H9 (cell line): Measurements from ENCODE around the gene RNLS. TPM values are rescaled to one million over a fixed set of nuclear protein-coding genes. Genes with fewer than 3 reads are reported as not detected.

Source experiments
- DNase-seq: peaks from one replicate; pipeline ENCODE4 v3.0.0-alpha.2; 2017
- H2AFZ ChIP-seq: one replicate; pipeline ENCODE4 v1.6.1; 2013; ENCODE audit warnings: mild to moderate bottlenecking, low read length, control low read depth, moderate library complexity
- H2AK5ac ChIP-seq: 2 replicates; pipeline ENCODE4 v1.6.1; 2013; ENCODE audit warnings: low read length, control low read depth, mixed read lengths; ENCODE audit not compliant: insufficient read length
- H2BK120ac ChIP-seq: one replicate; pipeline ENCODE4 v1.6.1; 2013; ENCODE audit warnings: low read depth, mild to moderate bottlenecking, low read length, control low read depth, inconsistent platforms; ENCODE audit not compliant: poor library complexity, severe bottlenecking
- H2BK12ac ChIP-seq: 2 replicates; pipeline ENCODE4 v1.6.1; 2013; ENCODE audit warnings: low read length, control low read depth, mixed read lengths, low read depth; ENCODE audit not compliant: insufficient read length
- H2BK15ac ChIP-seq: 2 replicates; pipeline ENCODE4 v1.6.1; 2013; ENCODE audit warnings: low read depth, low read length, control low read depth
- H2BK20ac ChIP-seq: one replicate; pipeline ENCODE4 v1.6.1; 2013; ENCODE audit warnings: low read depth, mild to moderate bottlenecking, low read length, control low read depth, inconsistent platforms; ENCODE audit not compliant: poor library complexity, severe bottlenecking
- H2BK5ac ChIP-seq: 2 replicates; pipeline ENCODE4 v1.6.1; 2013; ENCODE audit warnings: low read length, control low read depth, mixed read lengths; ENCODE audit not compliant: insufficient read length
- H3K14ac ChIP-seq: 2 replicates; pipeline ENCODE4 v1.6.1; 2013; ENCODE audit warnings: low read length, control low read depth; ENCODE audit not compliant: insufficient read depth
- H3K18ac ChIP-seq: 2 replicates; pipeline ENCODE4 v1.6.1; 2013; ENCODE audit warnings: low read depth, mild to moderate bottlenecking, mixed read lengths, low read length, control low read depth; ENCODE audit not compliant: insufficient read length
- H3K23ac ChIP-seq: 2 replicates; pipeline ENCODE4 v1.6.1; 2013; ENCODE audit warnings: low read length, control low read depth, mixed read lengths, low read depth; ENCODE audit not compliant: insufficient read length
- H3K23me2 ChIP-seq: 2 replicates; pipeline ENCODE4 v1.6.1; 2013; ENCODE audit warnings: low read depth, mild to moderate bottlenecking, mixed read lengths, low read length, control low read depth; ENCODE audit not compliant: insufficient read length, poor library complexity, severe bottlenecking
- H3K27ac ChIP-seq: 2 replicates; pipeline ENCODE4 v1.5.1; 2013; ENCODE audit warnings: low read length, control low read depth, mixed read lengths, low read depth; ENCODE audit not compliant: insufficient read length
- H3K27me3 ChIP-seq: 2 replicates; pipeline ENCODE4 v1.6.1; 2013; ENCODE audit warnings: low read length, control low read depth, inconsistent platforms; ENCODE audit not compliant: insufficient read depth
- H3K4ac ChIP-seq: 2 replicates; pipeline ENCODE4 v1.6.1; 2013; ENCODE audit warnings: low read depth, mild to moderate bottlenecking, control low read depth, inconsistent platforms, low read length, moderate library complexity
- H3K4me1 ChIP-seq: 2 replicates; pipeline ENCODE4 v1.6.1; 2013; ENCODE audit warnings: low read length, control low read depth, inconsistent platforms; ENCODE audit not compliant: insufficient read depth
- H3K4me2 ChIP-seq: 2 replicates; pipeline ENCODE4 v1.6.1; 2013; ENCODE audit warnings: low read length, control low read depth, mixed read lengths; ENCODE audit not compliant: insufficient read length, insufficient read depth
- H3K56ac ChIP-seq: 2 replicates; pipeline ENCODE4 v1.6.1; 2013; ENCODE audit warnings: low read depth, mild to moderate bottlenecking, mixed read lengths, low read length, control low read depth; ENCODE audit not compliant: insufficient read length
- H3K79me1 ChIP-seq: 2 replicates; pipeline ENCODE4 v1.6.1; 2013; ENCODE audit warnings: low read depth, mild to moderate bottlenecking, moderate library complexity, low read length, control low read depth, inconsistent platforms; ENCODE audit not compliant: insufficient read depth, poor library complexity, severe bottlenecking
- H3K79me2 ChIP-seq: 2 replicates; pipeline ENCODE4 v1.6.1; 2013; ENCODE audit warnings: low read length, control low read depth, inconsistent platforms; ENCODE audit not compliant: insufficient read depth
- H3K9ac ChIP-seq: 2 replicates; pipeline ENCODE4 v1.6.1; 2013; ENCODE audit warnings: low read length, control low read depth, mixed read lengths; ENCODE audit not compliant: insufficient read length; ENCODE audit errors: extremely low read depth
- H3K9me3 ChIP-seq: one replicate; pipeline ENCODE4 v1.6.1; 2013; ENCODE audit warnings: low read depth, low read length, inconsistent platforms; ENCODE audit not compliant: control insufficient read depth
- H3T11ph ChIP-seq: one replicate; pipeline ENCODE4 v1.6.1; 2013; ENCODE audit warnings: mild to moderate bottlenecking, low read length, control low read depth, inconsistent platforms
- H4K20me1 ChIP-seq: one replicate; pipeline ENCODE4 v1.6.1; 2013; ENCODE audit not compliant: control insufficient read depth, insufficient read length, insufficient read depth
- H4K5ac ChIP-seq: 2 replicates; pipeline ENCODE4 v1.6.1; 2013; ENCODE audit warnings: low read depth, mild to moderate bottlenecking, mixed read lengths, low read length, control low read depth; ENCODE audit not compliant: insufficient read length
- H4K8ac ChIP-seq: replicated peaks from 2 replicates; pipeline ENCODE4 v1.6.1; 2013; ENCODE audit warnings: low read length, control low read depth, mixed read lengths, low read depth; ENCODE audit not compliant: insufficient read length
- H4K91ac ChIP-seq: 2 replicates; pipeline ENCODE4 v1.6.1; 2013; ENCODE audit warnings: low read depth, mild to moderate bottlenecking, moderate library complexity, mixed read lengths, low read length, control low read depth; ENCODE audit not compliant: insufficient read length
- H3K27ac Mint-ChIP-seq, 3 experiments: 2 replicates in 2 of 3; 3 replicates in 1 of 3; pipeline ENCODE4 v1.8.0; 2020 to 2021; ENCODE audit warnings: mixed read lengths in 3 of 3, mild to moderate bottlenecking in 1 of 3, moderate library complexity in 1 of 3
- H3K27me3 Mint-ChIP-seq: 2 replicates; pipeline ENCODE4 v1.8.0; 2021; ENCODE audit warnings: low read depth, mild to moderate bottlenecking, moderate library complexity, mixed read lengths
- H3K36me3 Mint-ChIP-seq, 3 experiments: 2 replicates in 2 of 3; 3 replicates in 1 of 3; pipeline ENCODE4 v1.8.0; 2020 to 2021; ENCODE audit warnings: low read depth in 3 of 3, mixed read lengths in 3 of 3; ENCODE audit not compliant: insufficient read depth in 1 of 3
- H3K4me1 Mint-ChIP-seq, 2 experiments: 2 replicates each; pipeline ENCODE4 v1.8.0; 2020; ENCODE audit warnings: mixed read lengths in 2 of 2
- H3K4me3 Mint-ChIP-seq, 2 experiments: 2 replicates in 1 of 2; 3 replicates in 1 of 2; pipeline ENCODE4 v1.8.0; 2020 to 2021; ENCODE audit warnings: mild to moderate bottlenecking in 2 of 2, mixed read lengths in 2 of 2, moderate library complexity in 1 of 2
- H3K9me3 Mint-ChIP-seq, 2 experiments: 2 replicates in 1 of 2; 3 replicates in 1 of 2; pipeline ENCODE4 v1.8.0; 2020; ENCODE audit warnings: mild to moderate bottlenecking in 2 of 2, mixed read lengths in 2 of 2, moderate library complexity in 1 of 2
- WGBS: extraction: QIAGEN DNeasy Blood & Tissue Kit; methylation state at CpG from one replicate; pipeline ENCODE4 v1.1.7; 2013; ENCODE audit warnings: missing lambda C conversion rate, low lambda C conversion rate, mixed read lengths; ENCODE audit not compliant: insufficient read length; ENCODE audit errors: extremely low coverage; 5-methylcytosine and 5-hydroxymethylcytosine counted together
- total RNA-seq: library from RNA; stranded (reverse); gene quantifications from 2 replicates; pipeline ENCODE4 v1.2.1, GENCODE V29; 2021
- TF ChIP-seq, protein P1 (sequence below): fragments of 200-600 bp; sonication (generic); conservative IDR thresholded peaks from 3 replicates; pipeline ENCODE4 v1.8.0; 2021; ENCODE audit warnings: antibody characterized with exemption, mild to moderate bottlenecking

RNLS gene
- total RNA-seq, 1 experiment from 2014 or later, result 7.5 TPM

DNA sequence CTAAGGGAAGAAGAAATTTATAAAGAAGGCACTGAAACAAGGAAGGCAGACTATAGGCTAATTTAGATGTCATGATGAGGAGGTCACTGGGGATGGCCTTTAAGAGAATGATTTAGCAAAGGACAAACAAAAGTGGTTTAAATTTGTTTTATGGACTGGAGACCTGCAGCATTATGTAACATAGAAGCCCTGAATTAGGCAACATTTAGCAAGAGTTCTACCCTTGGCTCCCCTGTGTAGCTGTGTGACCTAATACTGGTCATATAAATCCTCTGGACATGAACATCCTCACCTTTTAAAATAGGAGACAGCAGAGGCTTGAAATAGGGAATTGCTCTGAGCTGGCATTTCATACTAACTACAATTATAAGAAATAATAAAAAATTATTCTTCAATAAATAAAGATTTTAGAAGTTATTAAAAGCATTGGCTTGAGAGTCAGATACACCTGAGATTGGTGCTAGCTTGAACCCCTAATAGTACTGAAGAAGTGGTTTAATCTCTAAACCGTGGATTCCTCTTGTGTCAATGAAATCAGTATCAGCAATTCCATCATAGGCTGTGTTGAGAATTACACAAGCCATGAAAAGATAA, 48.9 kb downstream of the RNLS start:
- Histone ChIP-seq H2BK12ac (no peak overlapping the region), H2BK5ac (no peak overlapping the region), H2BK20ac (no peak overlapping the region), H4K5ac (no peak overlapping the region), H3K23me2 (no peaks in the 10 kb centered on the region), H4K91ac (no peak overlapping the region), H3K9ac (no peak overlapping the region), H2BK120ac (no peak overlapping the region), H2AFZ (no peak overlapping the region), H4K20me1 (no peaks in the 10 kb centered on the region), H3K9me3 (no peaks in the 10 kb centered on the region), H3K4me2 (no peak overlapping the region), H3K79me1 (no peaks in the 10 kb centered on the region), H4K8ac (no peak overlapping the region), H2BK15ac (no peak overlapping the region), H3K56ac (no peak overlapping the region), H3K4ac (no peak overlapping the region), H3K18ac (no peak overlapping the region), H3T11ph (no peak overlapping the region), H3K23ac (no peak overlapping the region), H3K14ac (no peak overlapping the region), H3K4me1 (no peaks in the 10 kb centered on the region), H3K27ac (no peak overlapping the region), H2AK5ac (no peak overlapping the region), H3K79me2 (no peaks in the 10 kb centered on the region), H3K27me3 (no peaks in the 10 kb centered on the region)
- Mint-ChIP-seq H3K27me3 (no peaks in the 10 kb centered on the region), H3K36me3 (no peaks in the 10 kb centered on the region), H3K9me3 (no peaks in the 10 kb centered on the region), H3K27ac (no peak overlapping the region), H3K4me1 (no peaks in the 10 kb centered on the region; a peak in 1 of 4 replicates), H3K4me3 (no peak overlapping the region)
- no peak for DNase-seq
- WGBS, result no CpG with 5 or more reads among the region's 1 CpG
- TF ChIP-seq, protein P1, sequence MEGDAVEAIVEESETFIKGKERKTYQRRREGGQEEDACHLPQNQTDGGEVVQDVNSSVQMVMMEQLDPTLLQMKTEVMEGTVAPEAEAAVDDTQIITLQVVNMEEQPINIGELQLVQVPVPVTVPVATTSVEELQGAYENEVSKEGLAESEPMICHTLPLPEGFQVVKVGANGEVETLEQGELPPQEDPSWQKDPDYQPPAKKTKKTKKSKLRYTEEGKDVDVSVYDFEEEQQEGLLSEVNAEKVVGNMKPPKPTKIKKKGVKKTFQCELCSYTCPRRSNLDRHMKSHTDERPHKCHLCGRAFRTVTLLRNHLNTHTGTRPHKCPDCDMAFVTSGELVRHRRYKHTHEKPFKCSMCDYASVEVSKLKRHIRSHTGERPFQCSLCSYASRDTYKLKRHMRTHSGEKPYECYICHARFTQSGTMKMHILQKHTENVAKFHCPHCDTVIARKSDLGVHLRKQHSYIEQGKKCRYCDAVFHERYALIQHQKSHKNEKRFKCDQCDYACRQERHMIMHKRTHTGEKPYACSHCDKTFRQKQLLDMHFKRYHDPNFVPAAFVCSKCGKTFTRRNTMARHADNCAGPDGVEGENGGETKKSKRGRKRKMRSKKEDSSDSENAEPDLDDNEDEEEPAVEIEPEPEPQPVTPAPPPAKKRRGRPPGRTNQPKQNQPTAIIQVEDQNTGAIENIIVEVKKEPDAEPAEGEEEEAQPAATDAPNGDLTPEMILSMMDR, result no peak
